GM12878 (cell line): ENCODE data around the gene FMN2. TPM values are rescaled to one million over a fixed set of nuclear protein-coding genes. Genes with fewer than 3 reads are reported as not detected.

ENCODE experiments used
- ATAC-seq: fragments of 200-7000 bp; cut with Tn5 transposase; 3 replicates; pipeline ENCODE4 v1.9.1; 2020; ENCODE audit warnings: mild to moderate bottlenecking, moderate library complexity
- BruUV-seq: library from RNA; stranded (reverse); fragments of 400-500 nt; replicated peaks from 2 replicates; lab custom pipeline; 2021; lab: Mats Ljungman, UMichigan
- CTCF ChIA-PET: fragments of 300-600 bp; sonication (Branson Sonifier 250); formaldehyde crosslinking; extraction: SDS; loops from one replicate; lab custom pipeline; 2021; ENCODE audit warnings: inconsistent platforms; lab: Yijun Ruan, JAX
- POLR2A ChIA-PET: fragments of 350-600 bp; formaldehyde crosslinking; extraction: SDS; loops from one replicate; lab custom pipeline; 2021; ENCODE audit warnings: inconsistent platforms; lab: Charles Lee
- RAD21 ChIA-PET: fragments of 300-600 bp; sonication (Branson Sonifier 250); formaldehyde crosslinking; loops from one replicate; lab custom pipeline; 2023; ENCODE audit warnings: antibody characterized with exemption; ENCODE audit not compliant: unreplicated experiment; lab: Charles Lee
- SMC1A ChIA-PET: fragments of 300-600 bp; sonication (Branson Sonifier 250); formaldehyde crosslinking; loops from one replicate; lab custom pipeline; 2023; ENCODE audit not compliant: unreplicated experiment, uncharacterized antibody; lab: Charles Lee
- DNase-seq: peaks from one replicate; pipeline ENCODE4 v3.0.0-alpha.2; 2011; ENCODE audit warnings: low read depth, low spot score
- FAIRE-seq: peaks from 3 replicates; lab custom pipeline; 2011; peaks lifted over from hg19 to GRCh38; lab: Jason Lieb, UNC
- H2AFZ ChIP-seq: 2 replicates; pipeline ENCODE4 v1.6.0; 2011; ENCODE audit warnings: low read depth, low read length, control low read depth; ENCODE audit not compliant: control insufficient read depth
- H3K27ac ChIP-seq: 2 replicates; pipeline ENCODE4 v1.5.1; 2011; ENCODE audit warnings: control low read depth; ENCODE audit not compliant: control insufficient read depth, insufficient read depth
- H3K27me3 ChIP-seq, 2 experiments: replicated peaks in 1 of 2; 2 replicates each; pipeline versions ENCODE4 v1.6.0 to v1.6.1; 2011; ENCODE audit warnings: low read length in 1 of 2; ENCODE audit not compliant: control insufficient read depth in 2 of 2, insufficient read depth in 2 of 2
- H3K36me3 ChIP-seq, 2 experiments: 2 replicates each; pipeline ENCODE4 v1.5.1; 2011; ENCODE audit warnings: low read length in 1 of 2; ENCODE audit not compliant: control insufficient read depth in 2 of 2, insufficient read depth in 2 of 2
- H3K4me1 ChIP-seq: 2 replicates; pipeline ENCODE4 v1.6.1; 2011; ENCODE audit warnings: mild to moderate bottlenecking, low read length, moderate library complexity, mixed read lengths; ENCODE audit not compliant: control insufficient read depth, insufficient read depth
- H3K4me2 ChIP-seq: 2 replicates; pipeline ENCODE4 v1.6.0; 2011; ENCODE audit warnings: control low read depth; ENCODE audit not compliant: control insufficient read depth, insufficient read depth
- H3K4me3 ChIP-seq: fragments of 200-600 bp; sonication (generic); 2 replicates; pipeline ENCODE4 v1.5.1; 2016
- H3K79me2 ChIP-seq: 2 replicates; pipeline ENCODE4 v1.6.0; 2011; ENCODE audit warnings: low read length; ENCODE audit not compliant: control insufficient read depth, insufficient read depth
- H3K9ac ChIP-seq: 2 replicates; pipeline ENCODE4 v1.8.0; 2011; ENCODE audit warnings: low read length, control low read depth, mixed read lengths; ENCODE audit not compliant: control insufficient read depth, insufficient read depth
- H3K9me3 ChIP-seq: replicated peaks from 3 replicates; pipeline ENCODE4 v1.5.1; 2011; ENCODE audit warnings: mild to moderate bottlenecking, low read length; ENCODE audit not compliant: control insufficient read depth, insufficient read depth
- H4K20me1 ChIP-seq: 2 replicates; pipeline ENCODE4 v1.6.0; 2011; ENCODE audit not compliant: control insufficient read depth, insufficient read depth
- BCL11A ChIP-seq: IDR thresholded peaks from 2 replicates; pipeline ENCODE4 v1.6.1; 2011; ENCODE audit warnings: low read depth, low read length
- BRCA1 ChIP-seq: IDR thresholded peaks from 2 replicates; pipeline ENCODE4 v1.6.1; 2011; ENCODE audit warnings: low read depth, low read length, improper control_type of control experiment
- CHD4 ChIP-seq: fragments of 200-600 bp; sonication (generic); IDR thresholded peaks from 2 replicates; pipeline ENCODE4 v1.6.1; 2016; ENCODE audit warnings: mild to moderate bottlenecking
- DPF2 ChIP-seq: fragments of 450-650 bp; IDR thresholded peaks from 2 replicates; pipeline ENCODE4 v1.6.1; 2017; ENCODE audit warnings: mild to moderate bottlenecking
- EED ChIP-seq: sonication (generic); IDR thresholded peaks from 2 replicates; pipeline ENCODE4 v1.6.1; 2016; ENCODE audit warnings: antibody characterized with exemption, low read depth
- EZH2 ChIP-seq: IDR thresholded peaks from 2 replicates; pipeline ENCODE4 v1.6.1; 2012; ENCODE audit warnings: low read depth, mild to moderate bottlenecking, control low read depth, inconsistent platforms, low read length, borderline replicate concordance; ENCODE audit not compliant: control insufficient read depth
- MTA2 ChIP-seq: fragments of 450-650 bp; IDR thresholded peaks from 2 replicates; pipeline ENCODE4 v1.6.1; 2016; ENCODE audit warnings: low read depth, mild to moderate bottlenecking, moderate library complexity
- MXI1 ChIP-seq: fragments of 150-350 bp; IDR thresholded peaks from 2 replicates; pipeline ENCODE4 v1.6.1; 2011; ENCODE audit warnings: low read depth, mild to moderate bottlenecking, inconsistent platforms, low read length, improper control_type of control experiment
- MYC ChIP-seq: IDR thresholded peaks from 2 replicates; pipeline ENCODE4 v1.6.1; 2011; ENCODE audit warnings: mild to moderate bottlenecking, low read length, moderate library complexity, inconsistent platforms; ENCODE audit not compliant: insufficient read depth, insufficient replicate concordance, insufficient read length, severe bottlenecking
- POU2F2 ChIP-seq: IDR thresholded peaks from 3 replicates; pipeline ENCODE4 v1.6.1; 2011; ENCODE audit warnings: low read depth, mild to moderate bottlenecking, low read length, borderline replicate concordance
- ZBTB11 ChIP-seq: fragments of 450-650 bp; formaldehyde crosslinking; IDR thresholded peaks from 2 replicates; pipeline ENCODE4 v1.5.0; 2022; ENCODE audit warnings: mild to moderate bottlenecking, missing genetic modification characterization
- ZNF207 ChIP-seq: fragments of 450-650 bp; IDR thresholded peaks from 2 replicates; pipeline ENCODE4 v1.6.1; 2014; ENCODE audit warnings: antibody characterized with exemption, mild to moderate bottlenecking, borderline replicate concordance
- WGBS: methylation state at CpG from one replicate; pipeline ENCODE4 v1.1.6; 2016; ENCODE audit warnings: low lambda C conversion rate; ENCODE audit not compliant: insufficient replicate concordance, insufficient coverage; ENCODE audit errors: missing lambda C conversion rate; 5-methylcytosine and 5-hydroxymethylcytosine counted together
- in situ Hi-C: fragments of 300-500 bp; cut with MboI; formaldehyde crosslinking; loops from 9 replicates; pipeline ENCODE4 v1.14.3; 2018; ENCODE audit warnings: mixed read lengths
- intact Hi-C: fragments of 100-400 bp; cut with micrococcal nuclease; formaldehyde crosslinking; loops from one replicate; pipeline ENCODE4 v1.14.2; 2022; ENCODE audit not compliant: unreplicated experiment
- polyA plus RNA-seq, 11 experiments: library from polyadenylated mRNA; depleted of rRNA in 4 of 11; unstranded in 6 of 11; stranded (reverse) in 5 of 11; fragments of >200 nt; fragmentation: Nextera tagmentation in 4 of 11; fragmentation: Illumina TruSeq in 1 of 11; extraction: Ambion mirVana in 4 of 11; extraction: Trizol in 1 of 11; gene quantifications; 1 replicate in 1 of 11; 2 replicates in 10 of 11; pipeline versions ENCODE4 v1.2.1 to v1.2.3, GENCODE V29; 2011 to 2016; ENCODE audit warnings: inconsistent platforms in 2 of 11, missing spikeins in 2 of 11, low read depth in 1 of 11
- total RNA-seq, 4 experiments: library from RNA; depleted of rRNA in 3 of 4; stranded (reverse); fragments of >200 nt in 3 of 4; fragmentation: Illumina TruSeq in 1 of 4; extraction: Trizol in 1 of 4; gene quantifications; 2 replicates each; pipeline versions ENCODE4 v1.2.1 to v1.2.3, GENCODE V29; 2013 to 2021
- TF ChIP-seq, protein P1 (sequence below): fragments of 450-650 bp; IDR thresholded peaks from 2 replicates; pipeline ENCODE4 v1.6.1; 2018; ENCODE audit warnings: borderline replicate concordance, mild to moderate bottlenecking; ENCODE audit not compliant: partially characterized antibody

Gene FMN2
- total and polyA plus RNA-seq, 10 of the 15 experiments (the other 5 are each of a cell fraction or from before 2014, with no cell fraction given): 0.60 TPM; not detected in 9

GRCh38 chr1:240356568-240356967, 264.9 kb downstream of the FMN2 start:
- BruUV-seq: no TSS peak
- no peak overlapping the region for H3K27ac ChIP-seq
- H4K20me1 ChIP-seq: no peaks in the 10 kb centered on the region
- CTCF ChIA-PET: no interaction called here
- no peaks in the 10 kb centered on the region for H3K36me3 ChIP-seq
- RAD21 ChIA-PET: no interaction called here
- no peak overlapping the region for H3K9ac ChIP-seq
- no peak overlapping the region for H3K4me3 ChIP-seq
- WGBS: 9% methylated on average over 1 of the region's 1 CpG
- TF ChIP-seq CHD4 (no peak), DPF2 (no peak), EZH2 (no peak), MTA2 (no peak)
- FAIRE-seq: no peak
- H3K4me1 ChIP-seq: no peaks in the 10 kb centered on the region
- POLR2A ChIA-PET: no interaction called here
- H3K27me3 ChIP-seq: no peaks in the 10 kb centered on the region
- intact Hi-C loops (no loop called here), in situ Hi-C loops (no loop called here)
- SMC1A ChIA-PET: no interaction called here
- no peaks in the 10 kb centered on the region for H3K9me3 ChIP-seq
- no peak overlapping the region for H3K4me2 ChIP-seq
- DNase-seq: no peak
- ATAC-seq: no peak
- no peak overlapping the region for H2AFZ ChIP-seq
- H3K79me2 ChIP-seq: no peaks in the 10 kb centered on the region

DNA sequence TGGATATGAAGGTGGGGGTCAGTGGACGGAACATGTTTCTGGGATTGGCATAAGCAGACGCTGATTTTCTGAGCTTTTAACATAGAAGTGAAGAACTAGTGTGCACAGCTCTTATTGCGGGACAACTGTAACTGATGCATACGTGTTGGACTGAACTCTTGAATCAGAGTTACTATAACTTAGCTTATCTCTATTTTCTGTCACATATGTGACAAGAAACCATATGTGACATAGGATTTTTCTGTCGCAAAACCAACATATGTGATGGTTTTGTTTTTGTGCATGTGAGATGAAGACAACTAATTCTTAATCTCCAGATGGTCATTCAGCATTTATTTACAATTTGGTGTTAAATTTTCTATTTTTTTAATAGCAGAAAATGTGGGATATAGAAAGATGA, 270.4 kb downstream of the FMN2 start:
- intact Hi-C loops: no loop called here
- BruUV-seq: no TSS peak
- Histone ChIP-seq H3K4me2 (no peak overlapping the region), H3K27ac (no peak overlapping the region), H2AFZ (no peak overlapping the region), H3K36me3 (no peaks in the 10 kb centered on the region), H3K9me3 (no peaks in the 10 kb centered on the region), H3K4me1 (no peaks in the 10 kb centered on the region), H3K27me3 (no peaks in the 10 kb centered on the region), H3K79me2 (no peaks in the 10 kb centered on the region), H3K9ac (no peak overlapping the region), H3K4me3 (no peak overlapping the region), H4K20me1 (no peaks in the 10 kb centered on the region)
- ChIA-PET CTCF (interaction anchor here (0.6 kb wide), 1 partner anchor 223 kb away, joined by 3 read pairs; no protein-coding TSS in a partner anchor), RAD21 (no interaction called here), POLR2A (no interaction called here), SMC1A (interaction anchor here (0.7 kb wide), 1 partner anchor 17 kb away, joined by 3 read pairs; no protein-coding TSS in a partner anchor)
- FAIRE-seq (no peak), DNase-seq (no peak), ATAC-seq (no peak)
- WGBS: 18% methylated on average over 5 of the region's 5 CpGs
- in situ Hi-C loops: no loop called here
- TF ChIP-seq, protein P1, sequence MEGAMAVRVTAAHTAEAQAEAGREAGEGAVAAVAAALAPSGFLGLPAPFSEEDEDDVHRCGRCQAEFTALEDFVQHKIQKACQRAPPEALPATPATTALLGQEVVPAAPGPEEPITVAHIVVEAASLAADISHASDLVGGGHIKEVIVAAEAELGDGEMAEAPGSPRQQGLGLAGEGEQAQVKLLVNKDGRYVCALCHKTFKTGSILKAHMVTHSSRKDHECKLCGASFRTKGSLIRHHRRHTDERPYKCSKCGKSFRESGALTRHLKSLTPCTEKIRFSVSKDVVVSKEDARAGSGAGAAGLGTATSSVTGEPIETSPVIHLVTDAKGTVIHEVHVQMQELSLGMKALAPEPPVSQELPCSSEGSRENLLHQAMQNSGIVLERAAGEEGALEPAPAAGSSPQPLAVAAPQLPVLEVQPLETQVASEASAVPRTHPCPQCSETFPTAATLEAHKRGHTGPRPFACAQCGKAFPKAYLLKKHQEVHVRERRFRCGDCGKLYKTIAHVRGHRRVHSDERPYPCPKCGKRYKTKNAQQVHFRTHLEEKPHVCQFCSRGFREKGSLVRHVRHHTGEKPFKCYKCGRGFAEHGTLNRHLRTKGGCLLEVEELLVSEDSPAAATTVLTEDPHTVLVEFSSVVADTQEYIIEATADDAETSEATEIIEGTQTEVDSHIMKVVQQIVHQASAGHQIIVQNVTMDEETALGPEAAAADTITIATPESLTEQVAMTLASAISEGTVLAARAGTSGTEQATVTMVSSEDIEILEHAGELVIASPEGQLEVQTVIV: no peak
- TF ChIP-seq EED (no peak), MXI1 (no peak), ZBTB11 (CRISPR knock-in tag) (no peak), BCL11A (no peak), ZNF207 (no peak), POU2F2 (no peak), BRCA1 (no peak), MYC (no peak)
